HG02970 (cell line): Measurements from ENCODE around the gene TNFSF8.

Experiments
- ATAC-seq: cut with Tn5 transposase; IDR thresholded peaks from one replicate; pipeline ENCODE4 v1.9.1; 2021; ENCODE audit warnings: mild to moderate bottlenecking, moderate library complexity, moderate number of reproducible peaks; ENCODE audit not compliant: unreplicated experiment, low FRiP score

TNFSF8 gene

GRCh38 chr9:114908104-114908622 lies 22.2 kb downstream of the TNFSF8 start:
- ATAC-seq = no peak

- no peak for ATAC-seq
Measured at GRCh38 chr9:114906922-114907571, 23.3 kb downstream of the TNFSF8 start.

DNA sequence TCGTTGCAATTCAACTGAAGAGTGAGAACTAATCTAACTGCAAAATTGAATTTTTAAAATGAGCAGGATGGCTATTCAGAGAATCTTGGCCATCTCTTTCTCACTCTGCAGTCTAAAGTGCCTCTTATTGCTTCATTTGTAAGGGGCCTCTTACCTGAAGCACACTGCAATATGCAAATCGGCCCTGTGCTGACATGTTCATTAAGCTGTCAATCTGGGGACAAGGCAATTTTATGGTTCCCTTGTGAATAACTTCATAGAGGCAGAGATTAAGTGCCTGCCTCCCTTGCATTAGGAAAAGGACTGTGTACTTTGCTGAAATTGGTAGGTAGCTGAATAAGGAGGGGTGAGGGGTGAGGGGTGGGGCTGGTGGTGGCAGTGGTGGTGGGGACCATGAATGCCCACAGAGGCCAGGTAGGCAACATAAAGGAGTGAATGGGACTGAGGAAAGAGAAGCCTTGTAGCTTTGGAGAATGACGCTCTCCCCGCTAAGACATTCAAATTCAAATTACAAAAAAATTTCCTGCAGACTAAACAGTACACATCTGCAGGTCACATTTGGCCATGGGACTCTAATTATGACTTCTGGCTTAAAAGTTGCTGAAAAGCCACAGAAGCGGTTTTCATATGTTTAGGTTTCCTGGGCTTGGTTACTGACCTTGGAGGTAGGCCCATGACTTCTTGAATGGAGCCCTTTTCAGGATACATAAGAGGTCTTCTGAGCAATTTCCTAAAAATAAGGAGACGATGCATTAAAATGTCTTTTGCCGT lies 25.0 kb downstream of the TNFSF8 start:
- no peak for ATAC-seq

DNA sequence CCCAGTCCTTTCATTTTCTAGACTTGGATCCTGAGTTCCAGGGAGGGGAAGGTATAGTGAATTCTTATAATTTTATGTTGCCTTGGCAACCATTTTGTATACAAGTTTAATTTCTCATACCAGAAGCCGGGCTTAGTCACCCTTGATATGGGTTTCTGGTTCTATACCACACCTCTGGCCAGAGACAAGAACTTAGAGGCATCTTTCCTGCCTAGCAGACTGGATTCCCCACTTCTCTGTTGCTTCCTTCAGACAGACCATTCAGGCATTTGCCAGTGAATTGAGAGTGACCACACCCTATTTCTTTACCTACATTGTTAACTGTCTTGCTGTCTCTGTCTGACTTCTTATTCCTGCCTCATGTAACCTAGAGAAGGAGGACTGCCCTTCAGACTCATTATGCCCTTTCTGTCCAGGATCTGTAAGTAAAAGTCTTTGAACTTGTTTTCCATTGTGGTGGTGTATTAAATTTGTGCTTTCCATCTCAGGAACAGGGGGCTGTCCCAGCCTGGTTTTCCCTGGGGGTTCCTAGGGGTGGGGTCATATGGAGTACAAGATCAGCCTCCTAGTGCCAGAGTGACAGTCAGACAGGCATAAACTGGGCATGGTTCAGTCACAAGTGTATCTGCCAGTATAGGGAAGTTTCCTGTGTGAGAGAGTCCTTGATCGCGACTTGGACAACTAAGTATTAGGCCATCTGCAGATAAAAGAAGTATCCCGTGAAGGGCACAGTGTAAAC lies 27.4 kb downstream of the TNFSF8 start:
- ATAC-seq = no peak

DNA sequence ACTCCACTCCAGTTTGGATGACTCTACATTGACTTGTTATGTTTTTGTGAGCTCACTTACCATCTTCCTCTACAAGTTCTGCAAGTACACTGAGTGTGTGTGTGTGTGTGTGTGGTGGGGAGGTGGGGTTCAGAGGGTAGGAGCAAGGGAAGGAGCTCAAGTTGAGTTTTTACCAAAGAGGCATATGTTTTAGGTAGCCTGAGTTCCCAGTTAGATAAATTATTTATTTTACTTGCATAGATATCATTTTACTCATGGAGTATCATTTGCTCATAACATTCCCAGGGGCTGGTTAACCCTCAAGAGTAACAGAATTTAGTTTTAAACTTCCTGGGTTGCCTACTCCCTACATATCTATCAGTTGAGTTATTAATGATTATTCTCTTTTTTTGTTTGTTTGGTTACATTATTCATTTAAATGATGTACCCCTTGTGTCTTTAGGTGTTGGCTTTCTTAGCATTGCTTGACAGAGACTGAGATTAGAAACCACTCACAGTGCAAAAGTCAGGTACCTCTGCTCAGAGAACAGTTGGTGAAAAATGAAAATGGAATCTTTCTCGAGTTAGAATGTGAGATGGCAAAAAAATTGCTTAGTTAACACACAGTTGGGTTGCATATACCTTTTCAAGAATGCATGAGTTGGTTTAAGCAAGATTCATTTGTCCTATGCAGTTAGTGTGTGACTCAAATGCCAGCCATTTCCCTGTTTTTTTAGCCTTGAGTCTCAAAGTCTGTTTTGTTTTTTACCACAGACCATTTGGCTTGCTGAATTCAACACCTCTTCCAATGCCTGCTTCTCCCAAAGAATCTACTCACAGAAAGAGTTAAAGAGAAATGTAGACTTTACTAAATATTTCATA lies 29.2 kb downstream of the TNFSF8 start:
- ATAC-seq = no peak

DNA sequence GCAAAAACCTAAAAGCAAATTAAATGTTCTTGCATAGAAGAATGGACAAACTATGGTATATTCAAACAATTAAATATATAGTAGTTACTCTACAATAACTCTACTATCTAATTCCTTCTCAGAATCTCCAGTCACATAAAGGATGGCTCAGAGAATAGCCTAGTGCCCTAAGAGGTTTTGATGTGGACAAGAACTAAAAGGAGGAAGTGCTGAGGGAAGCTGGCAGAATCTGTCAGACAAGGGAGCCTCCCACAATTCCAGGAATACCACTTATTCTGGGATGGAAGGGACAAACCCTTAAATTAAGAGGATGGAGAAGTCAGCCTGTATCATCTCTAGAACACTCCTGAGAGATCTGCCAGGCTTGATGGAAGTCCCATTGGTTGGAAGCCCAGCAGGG lies 30.4 kb downstream of the TNFSF8 start:
- ATAC-seq = no peak

GRCh38 chr9:114899461-114899860 lies 30.9 kb downstream of the TNFSF8 start:
- ATAC-seq = no peak

GRCh38 chr9:114898741-114899140 lies 31.6 kb downstream of the TNFSF8 start:
- ATAC-seq = no peak

GRCh38 chr9:114897196-114897595 lies 33.2 kb downstream of the TNFSF8 start:
- no peak for ATAC-seq

DNA sequence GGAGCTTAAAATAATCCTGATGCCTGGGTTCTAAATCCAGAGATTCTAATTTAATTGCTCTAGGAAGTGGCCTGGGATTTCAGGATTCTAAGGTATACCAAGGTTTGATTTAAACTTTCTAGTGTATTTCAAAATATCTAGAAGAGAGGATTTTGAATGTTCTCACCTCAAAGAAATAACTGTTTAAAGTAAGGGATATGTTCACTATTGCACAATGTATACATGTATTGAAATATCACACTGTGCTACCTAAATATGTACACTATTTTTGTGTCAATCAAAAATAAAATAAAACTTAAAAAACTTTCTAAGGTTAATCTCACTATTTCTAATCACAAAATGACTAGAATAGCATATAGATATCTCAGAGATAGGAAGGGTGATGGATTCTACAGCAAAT lies 34.0 kb downstream of the TNFSF8 start:
- no peak for ATAC-seq

DNA sequence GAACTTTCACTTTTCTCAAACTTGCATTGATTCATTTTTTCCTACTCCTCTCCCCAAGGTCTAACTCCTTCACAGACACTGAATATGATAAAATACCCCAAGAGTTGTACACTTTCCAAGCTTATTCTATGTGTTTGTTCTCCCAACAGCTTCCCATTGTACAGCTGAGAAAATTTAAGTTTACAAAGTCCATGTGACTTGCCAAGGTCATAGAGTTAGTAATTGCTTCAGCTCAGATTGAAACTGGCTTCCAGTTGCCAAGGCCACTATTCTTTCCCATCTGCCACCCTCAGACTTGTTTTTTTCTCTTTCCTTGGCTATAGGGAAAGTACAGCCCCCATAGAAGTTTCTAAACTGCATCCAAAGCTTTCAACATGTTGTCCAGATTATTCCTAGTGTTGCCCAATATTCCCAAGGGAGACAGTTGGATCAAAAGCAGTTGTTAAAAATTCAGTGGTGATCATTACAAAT lies 34.8 kb downstream of the TNFSF8 start:
- ATAC-seq = no peak

GRCh38 chr9:114894609-114895433 lies 35.6 kb downstream of the TNFSF8 start:
- ATAC-seq = no peak

DNA sequence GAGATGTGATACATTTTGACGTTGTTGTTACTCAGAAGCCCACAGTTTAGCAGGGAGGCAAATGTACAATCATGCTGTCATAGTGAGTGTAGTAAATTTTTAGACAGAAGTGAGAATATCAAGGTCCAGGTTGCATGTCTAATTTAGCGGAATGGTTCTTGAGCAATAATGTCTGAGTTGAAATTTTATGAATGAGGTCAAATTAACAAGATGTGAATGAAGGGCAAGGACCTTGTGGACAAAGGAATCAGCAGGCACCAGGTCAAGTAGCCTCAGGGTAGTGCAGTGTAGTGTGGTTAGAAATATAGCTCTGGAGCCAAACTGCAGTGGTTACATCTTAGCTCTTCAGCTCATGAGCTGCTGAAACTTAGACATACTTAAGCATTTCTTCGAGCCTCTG lies 36.2 kb downstream of the TNFSF8 start:
- ATAC-seq = no peak

DNA sequence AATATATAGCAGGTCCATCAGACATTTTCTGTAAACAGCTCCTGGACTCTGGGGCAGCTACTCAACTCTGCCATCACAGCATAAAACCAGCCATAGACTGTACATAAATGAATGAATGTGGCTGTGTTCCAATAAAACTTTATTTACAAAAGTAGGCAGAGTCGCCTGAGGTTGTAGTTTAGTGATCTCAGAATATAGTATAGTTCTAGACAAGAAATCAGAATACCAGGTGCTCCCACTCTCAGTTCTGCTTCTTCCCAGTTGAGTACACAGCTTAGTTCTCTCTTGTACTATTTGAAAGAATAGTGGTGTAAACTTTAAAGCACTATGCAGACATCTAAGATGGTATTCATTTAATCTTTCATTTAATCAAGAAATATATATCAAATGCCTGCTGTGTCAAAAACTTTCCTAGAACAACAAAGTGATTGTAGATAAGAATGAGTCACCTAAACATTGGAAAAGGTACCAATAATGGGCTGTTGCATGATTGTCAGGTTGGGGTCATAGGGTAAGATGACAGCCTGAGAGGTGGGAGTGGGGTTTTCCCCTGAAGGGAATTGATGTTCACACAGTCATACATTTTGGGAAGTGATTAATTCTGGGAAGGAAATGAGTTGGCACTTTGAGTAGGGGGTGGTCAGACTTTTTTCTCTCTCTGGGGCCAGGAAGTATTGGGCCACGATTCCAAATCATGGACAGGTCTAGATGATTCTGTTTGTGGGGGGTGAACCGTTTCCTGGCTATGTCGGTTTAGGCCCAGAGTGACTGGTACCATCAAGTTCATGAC lies 37.0 kb downstream of the TNFSF8 start:
- no peak for ATAC-seq

- ATAC-seq = no peak
Measured at GRCh38 chr9:114889802-114890224, 40.6 kb downstream of the TNFSF8 start.

GRCh38 chr9:114888607-114889006 lies 41.8 kb downstream of the TNFSF8 start:
- ATAC-seq = no peak

DNA sequence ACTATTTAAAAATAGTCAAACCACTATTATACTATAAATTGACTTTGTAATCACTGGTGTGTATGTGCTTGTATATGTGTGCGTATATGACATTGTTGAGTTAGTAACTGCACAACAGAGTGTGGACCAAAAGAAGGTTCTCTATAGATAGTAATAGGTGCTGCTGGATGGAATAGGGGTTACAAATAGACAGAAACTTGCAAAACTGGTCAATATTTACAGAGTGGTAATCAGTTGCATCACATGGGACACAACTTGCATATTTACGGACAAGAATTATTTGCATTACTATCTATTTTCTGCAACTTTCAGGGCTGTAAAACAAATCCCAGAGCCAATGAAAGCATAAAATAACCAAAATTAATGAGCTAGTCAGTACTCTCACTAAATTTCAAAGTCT lies 42.4 kb downstream of the TNFSF8 start:
- no peak for ATAC-seq

- ATAC-seq = no peak
Measured at GRCh38 chr9:114884787-114885452, 45.5 kb downstream of the TNFSF8 start.
